ENCODE data around the gene EVC2. TPM values are rescaled to one million over a fixed set of nuclear protein-coding genes. Genes with fewer than 3 reads are reported as not detected.

The EVC2 gene
- total RNA-seq, 1 donor from 2014 or later: 8.2 TPM

GRCh38 chr4:5630762-5631161 lies 77.6 kb downstream of the EVC2 start:
- no peak for TF ChIP-seq CTCF (IDR thresholded peaks at IDR 0.05; ENCODE audit: insufficient read depth, low read length, severe bottlenecking)
- FAIRE-seq (no peak), DNase-seq (ENCODE audit: low read depth) (no peak)
- no peak overlapping the region for H3K4me3 ChIP-seq (ENCODE audit: low read depth, low read length)
- H3K36me3 ChIP-seq (ENCODE audit: control insufficient read depth, insufficient read depth, low read length): peaks cover 12% of the 10 kb centered on the region
- H3K27me3 ChIP-seq (ENCODE audit: control insufficient read depth, insufficient read depth, low read length): no peaks in the 10 kb centered on the region

GRCh38 chr4:5629542-5629941 lies 78.8 kb downstream of the EVC2 start:
- Histone ChIP-seq H3K36me3 (ENCODE audit: control insufficient read depth, insufficient read depth, low read length) (peaks cover 17% of the 10 kb centered on the region), H3K27me3 (ENCODE audit: control insufficient read depth, insufficient read depth, low read length) (no peaks in the 10 kb centered on the region), H3K4me3 (ENCODE audit: low read depth, low read length) (no peak overlapping the region)
- TF ChIP-seq CTCF (IDR thresholded peaks at IDR 0.05; ENCODE audit: insufficient read depth, low read length, severe bottlenecking): no peak
- DNase-seq (ENCODE audit: low read depth): no peak
- peak; percentile 23 for FAIRE-seq

GRCh38 chr4:5626913-5627312 lies 81.4 kb downstream of the EVC2 start:
- TF ChIP-seq CTCF (IDR thresholded peaks at IDR 0.05; ENCODE audit: insufficient read depth, low read length, severe bottlenecking): no peak
- no peak overlapping the region for H3K4me3 ChIP-seq (ENCODE audit: low read depth, low read length)
- FAIRE-seq (no peak), DNase-seq (ENCODE audit: low read depth) (no peak)
- no peaks in the 10 kb centered on the region for H3K27me3 ChIP-seq (ENCODE audit: control insufficient read depth, insufficient read depth, low read length)
- H3K36me3 ChIP-seq (ENCODE audit: control insufficient read depth, insufficient read depth, low read length): peaks cover 21% of the 10 kb centered on the region

GRCh38 chr4:5622596-5622995 lies 85.8 kb downstream of the EVC2 start:
- peaks cover 27% of the 10 kb centered on the region for H3K36me3 ChIP-seq (ENCODE audit: control insufficient read depth, insufficient read depth, low read length)
- FAIRE-seq: no peak
- DNase-seq (ENCODE audit: low read depth): no peak
- H3K27me3 ChIP-seq (ENCODE audit: control insufficient read depth, insufficient read depth, low read length): no peaks in the 10 kb centered on the region
- H3K4me3 ChIP-seq (ENCODE audit: low read depth, low read length): no peak overlapping the region
- no peak for TF ChIP-seq CTCF (IDR thresholded peaks at IDR 0.05; ENCODE audit: insufficient read depth, low read length, severe bottlenecking)

GRCh38 chr4:5619913-5620625 lies 88.3 kb downstream of the EVC2 start:
- FAIRE-seq: no peak
- no peak for DNase-seq (ENCODE audit: low read depth)
- Histone ChIP-seq H3K27me3 (ENCODE audit: control insufficient read depth, insufficient read depth, low read length) (no peaks in the 10 kb centered on the region), H3K36me3 (ENCODE audit: control insufficient read depth, insufficient read depth, low read length) (peaks cover 33% of the 10 kb centered on the region), H3K4me3 (ENCODE audit: low read depth, low read length) (no peak overlapping the region)
- TF ChIP-seq CTCF (IDR thresholded peaks at IDR 0.05; ENCODE audit: insufficient read depth, low read length, severe bottlenecking): no peak

Data from bronchial epithelial cell (primary cell).